Measurements from ENCODE around the gene ITGBL1.

- TF ChIP-seq CTCF (conservative IDR thresholded peaks at IDR 0.05; ENCODE audit: low read depth, low read length), result no peak
- no peak for TF ChIP-seq EZH2phosphoT487 (IDR thresholded peaks at IDR 0.05; ENCODE audit: borderline replicate concordance, low read length)
- TF ChIP-seq EZH2 (IDR thresholded peaks at IDR 0.05; ENCODE audit: low read length, unreplicated experiment), result no peak
Measured at GRCh38 chr13:101417043-101417406, 35.5 kb upstream of the ITGBL1 start.
